Measurements from ENCODE around the gene LRP2BP.

Gene LRP2BP

DNA sequence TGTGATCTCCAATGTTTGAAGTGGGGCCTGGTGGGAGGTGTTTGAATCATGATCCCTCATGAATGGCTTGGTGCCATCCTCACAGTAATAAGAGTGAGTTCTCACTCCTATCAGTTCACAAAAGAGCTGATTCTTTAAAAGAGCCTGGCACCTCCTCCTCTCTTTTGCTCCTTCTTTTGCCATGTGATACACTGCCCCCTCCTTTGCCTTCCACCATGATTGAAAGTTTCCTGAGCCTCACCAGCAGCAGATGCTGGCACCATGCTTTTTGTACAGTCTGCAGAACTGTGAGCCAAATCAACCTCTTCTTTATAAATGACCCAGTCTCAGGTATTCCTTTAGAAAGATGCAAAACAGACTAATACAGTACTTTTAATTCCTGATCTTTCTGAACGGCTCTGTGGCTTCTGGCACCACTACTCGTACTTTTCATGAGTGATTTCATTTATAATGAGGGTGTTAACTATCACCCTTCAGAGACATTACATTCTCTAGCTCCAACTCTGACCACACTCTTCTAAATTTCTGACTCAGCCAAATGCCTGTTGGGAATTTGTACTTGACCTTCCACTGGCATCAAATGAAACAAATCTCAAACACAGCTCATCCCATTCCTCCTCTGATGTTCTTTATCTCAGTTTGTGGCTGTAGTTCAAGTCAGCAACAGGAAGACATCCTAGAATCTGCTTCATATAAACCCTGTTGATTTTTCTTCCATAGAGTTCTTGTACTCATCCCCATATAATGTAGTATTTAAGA, 25.8 kb upstream of the LRP2BP start:
- FAIRE-seq (no peak), DNase-seq (ENCODE audit: insufficient read length, low spot score) (no peak)
- TF ChIP-seq TAF1 (IDR thresholded peaks at IDR 0.05; ENCODE audit: low read depth, low read length), result no peak
- TF ChIP-seq SPI1 (IDR thresholded peaks at IDR 0.05; ENCODE audit: low read depth, low read length), result no peak
- TF ChIP-seq POLR2AphosphoS5 (IDR thresholded peaks at IDR 0.05; ENCODE audit: low read depth, low read length), result no peak
- no peak for TF ChIP-seq POU2F2 (IDR thresholded peaks at IDR 0.05; ENCODE audit: low read depth, low read length)
- TF ChIP-seq PAX5 (IDR thresholded peaks at IDR 0.05; ENCODE audit: insufficient read depth, low read length, severe bottlenecking), result no peak
- no peak for TF ChIP-seq POLR2A (IDR thresholded peaks at IDR 0.05; ENCODE audit: low read depth, low read length)

DNA sequence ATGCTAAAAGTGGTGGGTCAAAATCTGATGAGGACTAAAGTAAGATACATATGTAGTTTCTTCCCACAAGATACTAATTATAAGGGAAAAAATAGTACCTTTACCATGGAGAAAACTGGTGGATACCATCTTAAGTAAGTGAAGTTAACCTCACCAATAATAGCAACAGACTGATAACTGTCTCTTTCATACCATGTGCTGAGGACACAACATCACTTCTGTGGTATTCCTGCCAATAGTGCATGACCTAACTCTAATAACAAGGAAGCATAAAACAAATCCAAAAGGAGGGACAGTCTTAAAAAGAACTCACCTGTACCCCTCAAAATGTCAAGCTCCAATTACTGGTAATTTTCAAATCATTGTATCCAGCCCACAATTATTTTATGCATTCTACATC, 21.2 kb upstream of the LRP2BP start:
- FAIRE-seq (no peak), DNase-seq (ENCODE audit: insufficient read length, low spot score) (no peak)
- TF ChIP-seq POU2F2 (IDR thresholded peaks at IDR 0.05; ENCODE audit: low read depth, low read length), result no peak
- no peak for TF ChIP-seq SPI1 (IDR thresholded peaks at IDR 0.05; ENCODE audit: low read depth, low read length)
- TF ChIP-seq POLR2AphosphoS5 (IDR thresholded peaks at IDR 0.05; ENCODE audit: low read depth, low read length), result no peak
- TF ChIP-seq POLR2A (IDR thresholded peaks at IDR 0.05; ENCODE audit: low read depth, low read length), result no peak
- TF ChIP-seq PAX5 (IDR thresholded peaks at IDR 0.05; ENCODE audit: insufficient read depth, low read length, severe bottlenecking), result no peak
- no peak for TF ChIP-seq TAF1 (IDR thresholded peaks at IDR 0.05; ENCODE audit: low read depth, low read length)

DNA sequence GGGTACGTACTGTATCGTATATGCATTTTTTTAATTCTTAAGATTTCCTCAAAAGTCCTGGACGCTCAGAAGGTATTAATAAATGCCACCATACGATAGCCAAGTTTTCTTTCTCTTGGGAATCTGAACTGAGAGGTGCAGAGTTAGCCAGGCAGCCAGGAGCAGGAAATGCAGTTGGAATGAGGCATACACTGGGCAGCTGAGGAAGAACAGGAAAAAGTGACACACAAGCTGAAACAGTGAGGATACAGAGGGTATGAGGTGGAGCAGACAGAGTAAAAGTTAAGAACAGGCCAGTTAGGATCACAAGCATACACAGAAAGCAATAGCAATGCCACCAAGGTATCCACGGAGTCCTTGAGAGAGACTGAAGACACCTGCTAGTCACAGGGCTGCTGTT, 16.7 kb upstream of the LRP2BP start:
- DNase-seq (ENCODE audit: insufficient read length, low spot score), result no peak

DNA sequence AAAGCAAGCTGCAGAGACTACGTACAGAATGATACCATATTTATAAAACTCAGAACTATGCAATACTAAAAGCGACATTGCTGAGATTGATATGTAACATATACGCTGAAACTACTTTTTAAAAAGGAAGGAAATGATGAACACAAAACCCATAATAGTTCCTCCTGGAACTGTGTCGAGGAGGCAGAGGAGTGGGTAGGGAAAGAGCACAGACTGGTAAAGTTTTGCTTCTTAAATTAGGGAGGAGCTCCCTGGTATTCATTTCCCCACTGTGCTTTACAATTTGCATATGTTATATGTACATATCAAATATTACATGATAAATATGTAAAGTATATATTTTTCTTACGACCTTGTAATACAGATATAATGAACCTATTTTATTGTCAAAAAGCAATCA, 16.1 kb upstream of the LRP2BP start:
- no peak for FAIRE-seq
- TF ChIP-seq POU2F2 (IDR thresholded peaks at IDR 0.05; ENCODE audit: low read depth, low read length) (no peak), SPI1 (IDR thresholded peaks at IDR 0.05; ENCODE audit: low read depth, low read length) (no peak), PAX5 (IDR thresholded peaks at IDR 0.05; ENCODE audit: insufficient read depth, low read length, severe bottlenecking) (no peak), POLR2AphosphoS5 (IDR thresholded peaks at IDR 0.05; ENCODE audit: low read depth, low read length) (no peak), POLR2A (IDR thresholded peaks at IDR 0.05; ENCODE audit: low read depth, low read length) (no peak), TAF1 (IDR thresholded peaks at IDR 0.05; ENCODE audit: low read depth, low read length) (no peak)
- no peak for DNase-seq (ENCODE audit: insufficient read length, low spot score)

More for the DNA sequence above, 16.7 kb upstream of the LRP2BP start:
- no peak for TF ChIP-seq SPI1 (IDR thresholded peaks at IDR 0.05; ENCODE audit: low read depth, low read length)
- TF ChIP-seq POLR2A (IDR thresholded peaks at IDR 0.05; ENCODE audit: low read depth, low read length), result no peak
- no peak for TF ChIP-seq TAF1 (IDR thresholded peaks at IDR 0.05; ENCODE audit: low read depth, low read length)
- FAIRE-seq, result no peak

DNA sequence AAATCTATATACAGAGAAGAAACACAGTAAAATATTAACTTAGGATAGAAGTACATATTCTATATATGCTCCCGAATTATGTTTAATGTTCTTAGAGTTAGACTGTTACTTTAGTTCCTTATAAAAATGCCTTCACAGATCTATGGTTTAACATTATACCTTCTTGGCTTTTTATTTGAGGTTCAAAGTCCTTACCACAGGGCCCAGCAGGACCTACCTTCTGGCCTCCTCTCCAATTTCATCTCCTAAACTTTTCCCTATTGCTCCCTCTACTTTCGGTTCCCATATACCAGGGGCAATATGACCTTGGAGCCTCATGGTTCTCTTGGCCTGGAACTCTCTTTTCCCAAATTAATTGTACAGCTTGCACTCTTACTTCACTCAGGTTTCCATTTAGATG, 12.7 kb upstream of the LRP2BP start:
- no peak for DNase-seq (ENCODE audit: insufficient read length, low spot score)
- TF ChIP-seq POLR2A (IDR thresholded peaks at IDR 0.05; ENCODE audit: low read depth, low read length) (no peak), POU2F2 (IDR thresholded peaks at IDR 0.05; ENCODE audit: low read depth, low read length) (no peak), PAX5 (IDR thresholded peaks at IDR 0.05; ENCODE audit: insufficient read depth, low read length, severe bottlenecking) (no peak), SPI1 (IDR thresholded peaks at IDR 0.05; ENCODE audit: low read depth, low read length) (no peak), POLR2AphosphoS5 (IDR thresholded peaks at IDR 0.05; ENCODE audit: low read depth, low read length) (no peak), TAF1 (IDR thresholded peaks at IDR 0.05; ENCODE audit: low read depth, low read length) (no peak)
- no peak for FAIRE-seq

DNA sequence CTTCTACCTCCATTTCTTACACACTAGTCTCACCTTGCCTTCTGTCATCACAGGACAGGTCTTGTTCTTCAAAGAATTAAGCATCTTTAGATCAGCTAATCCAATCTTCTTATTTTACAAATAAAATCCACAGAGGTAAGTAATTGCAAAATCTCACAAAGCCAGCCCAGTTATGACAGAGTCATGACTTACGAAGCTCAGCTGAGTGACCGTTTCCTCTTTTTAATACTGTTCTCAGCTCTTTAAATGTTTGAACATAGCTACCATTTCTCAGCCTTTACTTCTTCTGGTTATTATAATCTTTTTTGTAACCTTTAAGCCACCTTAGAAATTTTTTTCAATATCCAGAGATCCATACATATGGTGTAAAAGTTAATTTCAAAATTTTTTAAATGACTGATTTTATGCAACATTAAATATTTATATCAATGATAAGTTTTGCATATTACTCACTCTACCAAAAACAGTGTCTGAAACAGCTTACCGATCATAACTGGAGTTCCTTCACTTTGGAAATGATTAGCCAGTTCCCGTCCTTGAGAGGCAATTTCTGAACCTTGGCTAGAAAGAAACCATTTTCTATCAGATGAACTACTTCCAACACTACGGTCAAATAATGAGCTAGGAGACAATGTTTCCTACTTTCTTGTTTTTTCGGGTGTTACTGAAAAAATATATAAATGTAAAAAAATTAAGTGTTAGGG, 9.7 kb upstream of the LRP2BP start:
- peak; percentile 23 for FAIRE-seq
- TF ChIP-seq SPI1 (IDR thresholded peaks at IDR 0.05; ENCODE audit: low read depth, low read length) (peak; percentile 95), POLR2AphosphoS5 (IDR thresholded peaks at IDR 0.05; ENCODE audit: low read depth, low read length) (no peak), TAF1 (IDR thresholded peaks at IDR 0.05; ENCODE audit: low read depth, low read length) (no peak)
- DNase-seq (ENCODE audit: insufficient read length, low spot score), result no peak

DNA sequence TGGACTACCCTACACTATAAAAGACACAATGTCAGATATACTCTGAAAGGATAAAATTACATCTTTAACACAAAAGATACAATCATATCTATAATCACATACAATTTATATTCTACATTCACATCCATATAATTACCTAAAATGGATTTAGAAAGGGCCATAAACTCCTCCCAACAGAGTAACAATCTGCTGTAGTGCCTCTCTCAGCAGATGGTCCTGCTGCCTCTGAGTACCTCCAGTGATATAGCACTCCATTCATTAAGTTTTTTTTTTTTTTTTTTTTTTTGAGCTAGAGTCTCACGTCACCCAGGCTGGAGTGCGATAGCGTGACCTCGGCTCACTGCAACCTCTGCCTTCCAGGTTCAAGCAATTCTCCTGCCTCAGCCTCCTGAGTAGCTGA, 8.3 kb upstream of the LRP2BP start:
- TF ChIP-seq POU2F2 (IDR thresholded peaks at IDR 0.05; ENCODE audit: low read depth, low read length) (no peak), POLR2A (IDR thresholded peaks at IDR 0.05; ENCODE audit: low read depth, low read length) (no peak), POLR2AphosphoS5 (IDR thresholded peaks at IDR 0.05; ENCODE audit: low read depth, low read length) (no peak), SPI1 (IDR thresholded peaks at IDR 0.05; ENCODE audit: low read depth, low read length) (no peak), TAF1 (IDR thresholded peaks at IDR 0.05; ENCODE audit: low read depth, low read length) (no peak), PAX5 (IDR thresholded peaks at IDR 0.05; ENCODE audit: insufficient read depth, low read length, severe bottlenecking) (no peak)
- no peak for DNase-seq (ENCODE audit: insufficient read length, low spot score)
- no peak for FAIRE-seq

DNA sequence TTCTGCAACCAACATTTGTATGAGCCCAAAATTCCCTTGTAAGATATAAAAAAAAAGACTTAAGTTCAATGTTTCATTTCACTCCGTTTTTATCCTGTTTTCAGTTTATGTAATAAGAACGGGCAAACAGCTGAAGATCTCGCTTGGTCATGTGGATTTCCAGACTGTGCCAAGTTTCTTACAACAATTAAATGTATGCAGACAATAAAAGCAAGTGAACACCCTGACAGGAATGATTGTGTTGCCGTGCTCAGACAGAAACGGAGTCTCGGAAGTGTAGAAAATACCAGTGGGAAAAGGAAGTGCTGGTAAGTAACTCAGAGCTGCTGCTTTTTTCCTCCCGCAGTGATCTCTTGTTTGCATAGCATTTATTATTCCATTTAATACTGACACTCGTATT, 3.7 kb upstream of the LRP2BP start:
- TF ChIP-seq TAF1 (IDR thresholded peaks at IDR 0.05; ENCODE audit: low read depth, low read length) (no peak), POLR2AphosphoS5 (IDR thresholded peaks at IDR 0.05; ENCODE audit: low read depth, low read length) (no peak), PAX5 (IDR thresholded peaks at IDR 0.05; ENCODE audit: insufficient read depth, low read length, severe bottlenecking) (no peak), SPI1 (IDR thresholded peaks at IDR 0.05; ENCODE audit: low read depth, low read length) (no peak), POLR2A (IDR thresholded peaks at IDR 0.05; ENCODE audit: low read depth, low read length) (no peak), POU2F2 (IDR thresholded peaks at IDR 0.05; ENCODE audit: low read depth, low read length) (no peak)
- DNase-seq (ENCODE audit: insufficient read length, low spot score) (no peak), FAIRE-seq (no peak)

DNA sequence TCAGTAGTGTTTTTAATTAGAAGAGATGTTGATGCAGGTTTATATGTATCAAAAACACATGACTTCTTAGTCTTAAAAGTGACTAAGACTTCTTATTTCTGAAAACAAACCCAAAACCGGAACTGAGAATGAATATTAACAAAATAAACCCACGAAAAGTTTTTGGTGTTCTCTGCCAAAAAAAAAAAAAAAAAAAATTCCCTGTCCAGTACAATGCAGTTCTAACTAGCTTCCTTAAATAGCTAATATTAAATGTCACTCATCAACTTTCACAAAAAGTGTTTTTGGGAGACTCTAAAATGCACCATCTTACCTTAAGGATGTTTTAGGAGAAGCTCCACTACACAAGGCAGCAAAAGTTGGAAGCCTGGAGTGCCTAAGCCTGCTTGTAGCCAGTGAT, 2.9 kb upstream of the LRP2BP start:
- DNase-seq (ENCODE audit: insufficient read length, low spot score), result no peak
- FAIRE-seq, result no peak
- TF ChIP-seq SPI1 (IDR thresholded peaks at IDR 0.05; ENCODE audit: low read depth, low read length), result peak; percentile 73
- no peak for TF ChIP-seq TAF1 (IDR thresholded peaks at IDR 0.05; ENCODE audit: low read depth, low read length)
- TF ChIP-seq POU2F2 (IDR thresholded peaks at IDR 0.05; ENCODE audit: low read depth, low read length), result no peak
- TF ChIP-seq PAX5 (IDR thresholded peaks at IDR 0.05; ENCODE audit: insufficient read depth, low read length, severe bottlenecking), result no peak
- no peak for TF ChIP-seq POLR2AphosphoS5 (IDR thresholded peaks at IDR 0.05; ENCODE audit: low read depth, low read length)
